NCI-H1417 (cell line): Measurements from ENCODE around the gene IBTK.
"Not testable (repeated sequence)": the region's sequence is repeated elsewhere in the genome, so short reads cannot be mapped to it uniquely, and the experiment has no call there.

Experiments used
- DNase-seq, 3 experiments: peaks; one replicate each; lab custom pipeline; 2025; lab: John Stamatoyannopoulos, UW

Gene IBTK

DNA sequence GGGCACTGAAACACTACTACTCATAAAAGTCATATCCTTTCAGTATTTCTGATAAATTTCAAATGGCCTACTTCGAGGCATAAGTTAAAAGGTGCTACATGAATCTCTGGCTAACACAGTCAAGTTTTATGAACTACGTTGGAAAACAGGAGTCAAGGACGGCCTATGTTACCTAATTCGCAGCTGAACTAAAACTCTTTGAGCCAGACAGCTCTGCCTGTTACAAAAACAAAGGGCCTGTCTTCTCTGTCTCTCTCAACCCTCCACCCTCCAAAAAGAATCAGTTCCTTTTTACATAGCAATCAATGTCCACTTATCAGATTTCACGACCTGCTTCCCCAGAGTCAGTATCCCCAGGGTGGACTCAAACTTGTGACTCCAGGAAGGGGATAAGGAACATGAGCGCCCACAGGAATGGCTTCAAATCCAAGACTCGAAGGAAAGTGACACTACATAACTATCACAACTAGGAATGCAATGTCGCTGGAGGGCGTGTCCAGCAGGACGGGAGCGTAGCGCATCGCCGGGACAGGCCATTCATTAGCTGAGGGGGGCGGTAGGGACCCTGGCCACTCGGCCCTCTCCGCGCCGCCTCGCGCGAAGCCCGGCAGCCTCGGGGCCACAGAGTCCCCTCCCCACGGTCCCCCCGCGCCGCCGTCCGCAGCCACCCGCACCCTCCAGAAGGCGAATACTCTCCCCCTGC is 591 bp downstream of the IBTK start:
- DNase-seq, result peak; percentile 49 to 86 (median 82)

DNA sequence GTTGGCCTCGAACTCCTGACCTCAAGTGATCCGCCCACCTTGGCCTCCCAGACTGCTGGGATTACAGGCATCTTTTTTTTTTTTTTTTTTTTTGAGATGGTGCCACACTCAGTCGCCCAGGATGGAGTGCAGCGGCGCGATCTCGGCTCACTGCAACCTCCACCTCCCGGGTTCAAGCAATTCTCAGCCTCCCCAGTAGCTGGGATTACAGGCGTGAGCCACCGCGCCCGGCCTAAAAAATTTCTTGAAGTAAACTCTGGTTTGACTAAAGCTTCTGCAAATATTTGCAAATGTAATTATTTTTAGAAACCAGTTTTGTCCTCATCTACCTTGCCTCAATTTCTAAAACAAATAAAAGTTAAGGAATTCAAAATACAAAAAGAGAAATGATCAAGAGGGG is 1.2 kb downstream of the IBTK start:
- no peak for DNase-seq

DNA sequence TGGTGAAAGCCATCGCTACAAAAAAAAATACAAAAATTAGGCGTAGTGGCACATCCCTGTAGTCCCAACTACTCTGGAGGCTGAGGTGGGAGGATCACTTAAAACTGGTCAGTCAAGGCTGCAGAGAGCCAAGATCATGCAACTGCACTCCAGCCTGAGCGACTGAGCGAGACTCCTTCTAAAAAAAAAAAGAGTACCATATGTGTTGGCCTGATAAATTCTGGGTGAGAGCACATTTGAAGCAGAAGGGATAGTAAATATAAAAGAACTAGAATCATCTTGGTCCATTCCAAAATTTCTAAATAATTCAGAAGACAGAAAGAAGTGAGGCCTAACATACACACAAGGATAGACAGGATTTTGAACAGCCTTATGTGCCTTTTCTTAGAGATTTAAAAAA is 2.2 kb downstream of the IBTK start:
- DNase-seq, result no peak

DNA sequence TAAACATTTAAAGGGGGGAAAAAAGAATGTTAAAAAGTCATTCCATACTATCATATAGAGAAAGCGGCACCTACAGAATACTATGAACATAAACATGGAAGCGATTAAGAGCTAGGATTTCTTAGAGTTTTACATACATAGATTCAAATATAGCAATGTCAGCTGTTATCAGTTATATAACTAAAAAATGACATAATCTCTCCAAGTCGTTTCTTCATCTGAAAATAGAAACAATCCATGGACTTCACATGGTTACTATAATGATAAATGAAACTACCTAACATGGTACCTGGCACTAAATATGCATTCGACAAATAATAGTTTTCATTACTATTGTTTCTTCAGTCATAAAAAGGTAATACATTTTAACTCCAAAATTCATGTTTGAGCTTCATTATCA is 3.7 kb downstream of the IBTK start:
- DNase-seq, result no peak

DNA sequence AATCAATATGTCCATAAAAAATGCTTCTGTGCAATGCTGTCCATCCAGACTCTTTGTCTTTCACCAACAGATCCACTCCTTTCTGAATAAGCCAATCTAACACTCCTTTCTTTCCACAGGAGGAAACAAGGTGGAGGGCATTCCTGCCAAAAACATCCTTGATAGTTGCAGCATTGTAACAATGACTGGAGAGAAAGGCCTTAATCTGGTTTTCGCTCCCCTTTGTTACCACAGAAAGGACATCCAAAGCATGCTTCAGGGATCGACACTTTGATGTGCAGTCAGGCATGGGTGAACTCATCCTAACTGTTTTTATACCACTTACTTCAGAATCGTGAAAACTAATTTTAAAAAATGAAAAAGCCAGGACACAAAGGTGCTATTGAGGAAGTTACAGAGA is 7.4 kb downstream of the IBTK start:
- no peak for DNase-seq

DNA sequence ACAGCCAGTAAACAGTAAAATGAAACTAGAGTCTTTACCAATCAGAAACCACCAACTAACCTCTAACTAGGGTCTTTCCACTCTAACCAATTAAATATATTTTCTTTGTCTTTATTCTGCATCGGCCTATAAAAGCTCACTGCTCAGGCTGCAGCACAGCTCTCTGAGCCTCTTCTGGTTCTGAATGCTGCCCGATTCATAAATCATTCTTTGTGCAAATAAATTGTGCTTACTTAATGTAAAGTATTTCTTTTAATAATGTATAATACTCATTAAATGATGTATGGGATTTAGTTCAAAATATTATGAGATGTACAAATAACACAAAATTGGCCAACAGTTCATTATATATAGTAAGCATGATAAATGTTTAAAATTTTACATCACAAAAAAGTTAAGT is 7.9 kb downstream of the IBTK start:
- DNase-seq, result no peak

DNA sequence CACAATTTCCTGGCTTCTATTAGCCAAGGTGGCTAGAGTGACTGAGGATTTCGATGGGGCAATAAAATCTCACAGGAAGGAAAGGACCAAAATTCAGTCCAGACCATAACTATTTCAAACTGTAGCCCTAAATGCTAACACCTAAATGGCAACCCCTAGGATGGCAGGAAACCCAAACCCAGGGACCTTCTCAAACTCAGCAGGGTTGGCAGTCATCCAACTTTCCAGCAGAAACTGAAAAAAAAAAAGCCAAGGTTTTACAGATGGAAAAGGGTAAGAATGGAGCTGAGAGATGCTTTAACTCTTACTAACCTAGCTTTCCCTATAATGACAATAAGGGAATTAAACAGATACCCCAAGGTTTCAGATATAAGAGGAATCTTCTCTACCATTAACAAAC is 10.5 kb downstream of the IBTK start:
- DNase-seq, result peak in 1 of 3 experiments; percentile 21

DNA sequence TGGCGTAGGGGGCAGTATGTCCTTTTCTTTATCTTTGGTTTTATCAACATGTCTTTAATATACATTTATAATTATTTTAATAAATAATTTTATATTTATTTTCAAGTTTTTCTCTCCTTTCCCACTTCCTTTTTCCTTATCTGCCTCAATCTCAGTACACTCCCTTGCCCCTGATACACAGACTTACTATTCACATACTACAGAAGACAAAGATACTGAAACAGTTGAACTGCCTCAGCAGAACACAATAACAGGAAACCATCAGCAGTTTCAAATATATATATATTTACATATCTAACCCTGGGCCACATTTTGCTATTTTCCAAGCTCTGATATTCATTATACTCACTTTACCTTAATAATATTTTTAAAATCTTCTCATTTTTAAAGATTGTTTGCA is 19.8 kb downstream of the IBTK start:
- DNase-seq, result no peak

DNA sequence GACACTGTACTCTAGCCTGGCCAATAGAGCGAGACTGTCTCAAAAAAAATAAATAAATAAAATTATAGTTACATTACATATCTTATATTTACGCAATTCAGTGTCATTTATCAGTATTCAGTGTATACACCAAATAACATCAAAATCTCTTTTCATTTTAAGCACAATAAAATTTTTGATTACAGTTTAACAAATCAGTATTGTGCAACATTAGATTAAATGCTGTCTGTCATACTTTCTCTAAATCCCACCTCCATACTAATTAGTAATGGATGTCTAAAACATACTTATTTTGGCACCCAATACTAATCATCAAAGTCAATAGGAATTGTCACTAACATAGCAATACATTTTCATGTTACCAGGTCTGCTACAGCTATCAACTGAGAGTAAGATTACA is 27.4 kb downstream of the IBTK start:
- no peak for DNase-seq

DNA sequence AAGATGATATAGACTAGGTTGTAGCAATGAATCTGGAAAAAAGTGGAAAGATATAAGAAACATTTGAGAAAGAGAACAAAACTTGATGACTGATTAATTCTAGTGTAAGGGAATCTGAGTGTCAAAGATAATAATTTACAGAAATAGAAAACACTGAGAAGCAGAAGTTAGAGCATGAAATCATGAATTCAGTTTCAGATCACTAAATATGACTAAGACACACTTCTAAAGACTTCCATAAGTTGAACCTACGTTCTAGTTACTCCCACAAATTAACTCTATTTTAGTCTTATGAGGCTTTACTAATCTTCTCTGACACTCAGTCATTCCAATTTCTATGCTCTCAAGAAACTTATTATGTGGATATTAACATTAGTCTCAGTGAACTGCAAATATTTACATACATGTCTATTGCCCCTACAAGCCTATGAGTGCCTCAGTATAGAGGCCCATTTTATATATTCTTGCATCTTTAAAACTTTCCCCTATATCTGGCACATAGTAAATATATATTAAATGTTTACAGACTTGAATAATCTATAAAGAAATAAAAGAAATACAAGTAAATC is 30.4 kb downstream of the IBTK start:
- DNase-seq, result no peak

DNA sequence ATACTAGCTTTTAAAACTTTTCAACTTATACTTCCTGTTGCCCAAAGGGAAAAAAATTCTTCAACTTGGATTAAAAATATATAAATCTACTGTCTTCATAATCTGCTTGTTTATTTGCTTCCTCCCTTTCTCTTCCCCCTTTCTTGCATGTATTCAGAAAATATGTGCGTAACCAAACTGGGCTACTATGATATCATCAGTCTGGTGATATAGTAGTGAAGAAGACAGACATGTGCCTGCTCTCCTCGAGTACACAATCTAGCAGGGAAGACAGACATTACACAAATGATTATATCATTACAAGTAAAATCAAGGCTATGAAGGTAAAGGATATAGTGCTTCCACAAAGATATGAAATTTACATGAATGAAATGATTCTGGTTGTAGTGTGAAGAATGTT is 31.0 kb downstream of the IBTK start:
- DNase-seq, result no peak

DNA sequence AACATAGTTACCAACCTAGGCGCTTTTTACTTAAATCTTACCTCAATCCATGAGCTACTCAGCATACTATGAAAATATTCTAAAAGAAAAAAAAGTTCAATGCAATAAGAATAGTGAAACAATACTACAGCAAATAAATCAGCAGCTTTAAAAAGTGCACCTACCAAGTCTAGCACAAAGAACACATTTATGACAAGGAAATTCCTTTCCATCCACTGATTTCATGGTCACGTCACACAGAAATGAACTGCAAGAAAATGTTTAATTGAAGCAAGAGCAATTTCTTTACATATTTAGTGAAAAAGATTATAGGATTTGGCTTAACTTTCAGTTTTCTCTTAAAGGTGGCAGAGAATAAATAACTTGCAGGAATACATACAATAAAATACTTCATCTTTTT is 36.2 kb downstream of the IBTK start:
- DNase-seq, result no peak

DNA sequence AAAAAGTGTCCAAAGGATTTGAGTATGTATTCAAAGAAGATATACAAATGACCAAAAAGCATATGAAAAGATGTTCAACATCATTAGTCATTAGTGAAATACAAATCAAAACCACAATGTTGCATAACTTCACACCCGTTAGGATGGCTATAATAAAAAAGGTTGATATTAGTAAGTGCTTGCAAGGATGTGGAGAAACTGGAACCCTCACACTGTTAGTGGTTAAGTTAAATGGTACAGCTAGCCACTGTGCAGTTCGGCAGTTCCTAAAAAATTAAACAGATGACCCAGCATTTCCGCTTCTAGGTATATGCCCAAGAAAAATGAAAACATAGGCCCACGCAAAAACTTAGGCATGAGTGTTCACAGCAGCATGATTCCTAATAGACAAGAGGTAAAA is 38.6 kb downstream of the IBTK start:
- no peak for DNase-seq

DNA sequence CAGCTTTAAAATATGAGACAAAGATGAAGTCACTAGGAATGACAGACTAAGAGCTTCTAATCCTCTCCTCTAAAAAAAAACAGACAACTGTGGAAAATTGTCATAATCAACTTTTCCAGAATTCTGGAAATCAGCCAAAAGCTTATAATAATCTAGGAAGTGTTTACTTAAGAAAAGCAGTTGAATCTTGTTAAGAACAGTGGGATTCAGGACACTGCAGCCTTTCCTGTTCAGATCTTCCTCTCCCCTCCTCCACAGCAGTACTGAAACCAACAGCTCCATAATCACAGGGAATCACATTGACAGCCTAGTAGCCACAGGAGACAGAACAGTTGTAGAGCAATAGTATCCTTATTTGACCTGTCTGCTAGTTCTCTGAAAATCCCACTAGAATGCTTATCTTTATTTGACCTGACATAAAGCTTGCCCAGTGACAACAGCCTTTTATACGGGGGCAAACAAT is 41.6 kb downstream of the IBTK start:
- DNase-seq, result peak in 1 of 3 experiments; percentile 20

DNA sequence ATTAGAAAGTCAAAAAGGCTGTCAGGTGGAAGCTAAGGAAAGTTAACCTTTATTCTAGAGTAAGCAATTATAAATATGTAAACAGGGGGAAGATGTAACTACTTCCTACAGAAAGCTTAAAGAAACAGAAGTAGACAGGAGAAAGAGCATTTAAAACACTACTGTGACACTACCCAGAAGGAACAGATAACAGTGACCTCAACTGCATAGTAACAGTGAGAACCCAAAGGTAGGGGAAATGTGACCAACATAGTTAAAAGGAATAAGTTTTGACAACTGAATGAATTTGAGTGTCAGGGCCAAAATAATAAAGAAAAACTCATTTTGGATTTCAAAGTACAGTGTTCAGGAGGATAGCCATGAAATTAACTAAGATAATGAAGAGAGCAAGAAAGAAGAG is 43.5 kb downstream of the IBTK start:
- no peak for DNase-seq

DNA sequence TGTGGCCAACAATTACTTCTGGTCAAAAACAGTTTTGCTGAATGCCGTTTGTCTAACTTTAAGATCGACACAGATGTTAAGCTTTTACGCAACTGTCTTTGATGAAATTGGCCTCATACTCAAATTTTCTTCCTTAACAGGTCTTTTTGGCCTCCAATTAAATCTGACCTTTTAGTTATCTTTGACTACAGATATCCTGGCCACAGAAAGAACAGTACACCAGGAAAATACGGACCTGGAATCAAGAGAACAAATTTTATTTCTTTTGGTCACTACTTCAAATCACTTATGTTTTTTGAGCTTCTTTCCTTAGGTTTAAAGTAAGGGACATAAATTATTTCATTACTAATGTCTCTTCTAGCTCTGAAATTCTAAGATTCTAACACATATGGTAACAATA is 49.8 kb downstream of the IBTK start:
- no peak for DNase-seq

DNA sequence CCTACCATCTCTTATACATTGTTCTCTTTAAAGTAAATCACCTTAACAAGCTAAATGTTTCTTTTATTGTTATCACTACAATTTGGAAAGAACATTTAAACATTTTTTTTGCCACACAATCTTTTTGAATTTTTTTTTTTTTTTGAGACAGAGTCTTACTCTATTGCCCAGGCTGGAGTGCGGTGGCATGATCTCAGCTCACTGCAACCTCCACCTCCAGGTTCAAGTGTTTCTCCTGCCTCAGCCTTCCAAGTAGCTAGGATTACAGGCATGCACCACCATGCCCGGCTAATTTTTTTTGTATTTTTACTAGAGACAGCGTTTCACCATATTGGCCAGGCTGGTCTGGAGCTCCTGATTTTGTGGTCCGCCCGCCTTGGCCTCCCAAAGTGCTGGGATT is 50.3 kb downstream of the IBTK start:
- DNase-seq, result not testable (repeated sequence)

DNA sequence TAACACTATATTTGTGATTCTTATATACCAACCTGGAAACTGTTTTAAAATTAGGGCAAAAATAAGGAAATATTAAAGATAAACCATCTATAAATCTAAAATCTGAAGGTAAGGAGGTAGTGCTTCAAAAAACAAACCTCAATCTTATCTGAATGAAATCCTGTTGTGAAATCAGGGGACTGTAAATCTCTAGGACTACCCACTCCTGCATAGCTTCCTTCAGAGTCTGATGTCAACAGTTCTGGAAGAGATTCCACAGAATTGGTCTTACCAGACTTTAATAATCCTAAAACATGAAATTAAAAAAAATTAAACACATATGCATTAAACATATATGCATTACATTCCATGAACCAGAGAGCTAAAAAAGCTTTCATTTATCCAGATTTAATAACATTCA is 51.4 kb downstream of the IBTK start:
- no peak for DNase-seq

DNA sequence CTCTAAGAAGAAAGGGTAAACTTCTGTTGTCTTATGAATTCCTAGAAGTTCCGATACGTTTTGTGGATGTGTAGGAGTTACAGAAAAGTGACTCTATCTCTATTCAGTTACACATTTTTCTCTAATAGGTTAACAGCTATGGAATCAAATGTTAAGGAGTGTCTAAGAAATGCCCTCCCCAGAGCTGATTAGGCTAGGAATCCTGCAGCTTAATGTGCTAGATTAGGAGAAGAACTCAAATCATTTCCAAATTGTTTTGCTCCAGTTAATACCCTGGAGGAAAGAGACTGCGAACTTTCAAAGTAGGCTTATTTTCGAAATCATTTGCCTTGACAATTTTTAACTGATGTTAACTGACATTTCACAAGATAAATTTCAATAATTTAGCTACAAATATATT is 51.9 kb downstream of the IBTK start:
- no peak for DNase-seq

DNA sequence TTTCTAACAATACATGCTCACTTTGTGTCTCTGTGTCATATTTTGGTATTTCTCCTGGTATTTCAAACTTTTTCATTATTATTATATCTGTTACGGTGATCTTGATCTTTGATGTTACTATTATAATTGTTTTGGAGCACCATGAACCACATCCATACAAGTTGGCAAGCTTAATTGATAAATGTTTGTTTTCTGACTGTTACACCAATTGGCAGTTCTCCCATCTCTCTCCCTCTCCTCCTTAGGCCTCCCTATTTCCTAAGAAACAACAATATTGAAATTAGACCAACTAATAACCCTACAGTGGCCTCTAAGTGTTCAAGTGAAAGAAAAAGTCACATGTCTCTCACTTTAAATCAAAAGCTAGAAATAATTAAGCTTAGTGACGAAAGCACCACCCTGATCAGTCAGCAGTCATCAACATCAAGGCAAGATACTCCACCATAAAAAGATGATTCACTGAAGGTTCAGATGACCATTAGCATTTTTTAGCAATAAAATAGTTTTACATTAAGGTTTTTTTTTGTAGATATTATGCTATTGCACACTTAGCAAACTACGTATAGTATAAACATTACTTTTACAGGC is 61.5 kb downstream of the IBTK start:
- DNase-seq, result no peak

DNA sequence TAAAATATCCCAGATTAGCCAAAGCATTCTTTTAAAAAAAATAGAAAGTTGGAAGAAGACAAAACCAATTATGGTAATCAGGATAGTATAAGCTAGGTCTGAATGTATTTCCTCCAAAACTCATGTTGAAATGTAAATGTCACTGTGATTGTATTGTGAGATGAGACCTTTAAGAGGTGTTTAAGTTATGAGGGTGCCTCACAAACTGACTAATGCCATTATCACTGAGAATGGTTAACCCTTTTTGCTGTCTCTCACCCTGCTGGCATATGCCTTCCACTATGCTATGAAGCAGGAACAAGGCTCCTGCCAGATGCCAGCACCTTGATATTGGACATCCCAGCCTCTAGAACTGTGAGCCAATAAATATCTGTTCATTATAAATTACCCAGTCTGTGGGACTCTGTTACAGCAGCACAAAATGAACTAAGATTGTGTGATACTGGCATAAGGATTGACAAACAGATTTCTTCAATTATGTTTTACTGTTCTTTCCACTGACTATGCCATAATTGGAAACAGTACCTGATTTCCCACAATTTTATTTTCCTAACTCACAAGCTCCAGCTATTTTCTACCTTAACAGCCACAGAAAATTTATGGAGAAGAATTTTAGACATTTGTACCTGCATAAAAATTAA is 63.8 kb downstream of the IBTK start:
- DNase-seq, result no peak

DNA sequence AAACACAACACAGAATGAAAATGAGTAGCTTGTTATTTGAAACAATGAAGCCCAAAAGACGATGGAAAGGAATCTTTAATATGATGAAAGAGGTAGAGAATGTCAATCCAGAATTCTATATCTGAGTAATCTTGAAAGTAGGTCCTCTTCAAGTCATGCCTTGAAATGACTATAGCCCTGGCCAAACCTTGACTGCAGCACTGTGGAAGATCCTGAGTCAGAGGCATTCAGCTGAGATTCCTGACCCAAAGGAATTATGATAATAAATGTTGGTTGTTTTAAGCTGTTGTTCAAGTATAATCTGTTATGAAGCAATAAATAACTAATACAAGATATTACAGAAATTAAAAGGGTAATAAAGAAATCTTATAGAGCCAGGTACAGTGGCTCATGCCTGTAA is 64.8 kb downstream of the IBTK start:
- DNase-seq, result no peak

DNA sequence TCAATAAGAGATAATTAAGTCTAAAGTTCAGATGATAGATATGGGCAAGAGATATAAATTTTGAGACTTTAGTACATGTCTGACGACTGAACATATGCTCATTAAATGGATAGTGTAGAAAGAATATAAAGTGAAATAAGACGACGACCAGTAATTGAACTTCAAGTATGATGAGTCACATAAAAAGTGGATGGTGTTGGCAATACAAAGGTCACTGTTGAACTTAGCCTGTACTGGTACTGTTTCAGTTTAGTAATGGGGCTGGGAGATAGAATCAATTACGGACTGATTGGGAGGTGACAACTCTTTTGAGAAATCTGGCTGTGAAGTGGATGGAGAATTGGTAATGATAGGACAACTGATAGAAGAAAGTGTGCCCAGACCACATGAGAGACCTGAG is 68.1 kb downstream of the IBTK start:
- no peak for DNase-seq
